ENCODE measurements around the gene CARS1. TPM values are rescaled to one million over a fixed set of nuclear protein-coding genes. Genes with fewer than 3 reads are reported as not detected.
A peak's percentile ranks its signal among the peaks of the same experiment; 100 is the strongest.

CARS1 gene
- total and polyA plus RNA-seq, 10 of the 15 experiments (the other 5 are each of a cell fraction or from before 2014, with no cell fraction given): 7.8 to 60.6 (median 45.7) TPM

GRCh38 chr11:3049430-3050243, 7.6 kb downstream of the CARS1 start (continued):
- TF ChIP-seq TBL1XR1 (IDR thresholded peaks at IDR 0.05; ENCODE audit: low read depth, low read length) (peak; percentile 29; the same call in 1 of the 2 replicates), GABPA (IDR thresholded peaks at IDR 0.05; ENCODE audit: low read depth) (no peak), BMI1 (IDR thresholded peaks at IDR 0.05; ENCODE audit: borderline replicate concordance) (no peak), YBX1 (IDR thresholded peaks at IDR 0.05) (no peak), RAD51 (IDR thresholded peaks at IDR 0.05) (peak; percentile 94), SUZ12 (IDR thresholded peaks at IDR 0.05; ENCODE audit: unreplicated experiment) (no peak), IRF3 (IDR thresholded peaks at IDR 0.05) (no peak), BCLAF1 (IDR thresholded peaks at IDR 0.05) (no peak), TCF3 (IDR thresholded peaks at IDR 0.05; ENCODE audit: borderline replicate concordance, insufficient read depth, low read depth, low read length) (peak; percentile 90), USF1 (IDR thresholded peaks at IDR 0.05; ENCODE audit: borderline replicate concordance, extremely low read length, insufficient read depth, low read depth, low read length) (peak; percentile 94), HSF1 (IDR thresholded peaks at IDR 0.05; ENCODE audit: low read depth, low read length) (no peak), ATF2 (IDR thresholded peaks at IDR 0.05; ENCODE audit: low read length) (no peak; the same call in 1 of the 2 replicates), EGR1 (IDR thresholded peaks at IDR 0.05; ENCODE audit: borderline replicate concordance in 1 of 2, low read depth in 2 of 2, low read length in 2 of 2) (no peak), SIX5 (IDR thresholded peaks at IDR 0.05; ENCODE audit: low read depth, low read length, severe bottlenecking) (no peak), SMARCA5 (IDR thresholded peaks at IDR 0.05) (no peak), RAD21 (IDR thresholded peaks at IDR 0.05; ENCODE audit: insufficient read depth, low read depth, low read length) (peak; percentile 54), SUPT20H (IDR thresholded peaks at IDR 0.05; ENCODE audit: borderline replicate concordance, control insufficient read depth, low read depth, low read length) (no peak), ZNF622 (IDR thresholded peaks at IDR 0.05) (no peak), ZNF24 (IDR thresholded peaks at IDR 0.05) (no peak), CHD1 (IDR thresholded peaks at IDR 0.05; ENCODE audit: low read depth, low read length) (no peak), MEF2B (IDR thresholded peaks at IDR 0.05; ENCODE audit: partially characterized antibody, poor library complexity, severe bottlenecking) (peak; percentile 59), CBX3 (IDR thresholded peaks at IDR 0.05; ENCODE audit: borderline replicate concordance, low read depth) (no peak), RUNX3 (IDR thresholded peaks at IDR 0.05; ENCODE audit: low read length) (peak; percentile 70)

Data from GM12878 (cell line).